HCT116 (cell line): ENCODE data around the gene DNMT3L. TPM values are rescaled to one million over a fixed set of nuclear protein-coding genes. Genes with fewer than 3 reads are reported as not detected.
"Not testable (repeated sequence)": the region's sequence is repeated elsewhere in the genome, so short reads cannot be mapped to it uniquely, and the experiment has no call there.

Experiments
- ATAC-seq: fragments of 200-7000 bp; cut with Tn5 transposase; 2 replicates; pipeline ENCODE4 v1.9.1; 2020; ENCODE audit warnings: mild to moderate bottlenecking, moderate library complexity
- BruUV-seq: library from RNA; stranded (reverse); fragments of 400-500 nt; replicated peaks from 2 replicates; lab custom pipeline; 2021; lab: Mats Ljungman, UMichigan
- CTCF ChIA-PET: fragments of 300-600 bp; sonication (Branson Sonifier 250); formaldehyde crosslinking; loops from one replicate; lab custom pipeline; 2021; ENCODE audit warnings: antibody characterized with exemption; lab: Charles Lee
- POLR2A ChIA-PET: fragments of 300-600, 350-600 bp; sonication (Branson Sonifier 250); formaldehyde crosslinking; loops from one replicate; lab custom pipeline; 2021; ENCODE audit warnings: antibody characterized with exemption; lab: Charles Lee
- RAD21 ChIA-PET, 2 experiments: fragments of 300-600 bp; sonication (Branson Sonifier 250); formaldehyde crosslinking; loops; one replicate each; lab custom pipeline; 2023; ENCODE audit warnings: low total read pairs in 2 of 2; ENCODE audit not compliant: uncharacterized antibody in 2 of 2, unreplicated experiment in 2 of 2, low non-redundant PET in 1 of 2; lab: Charles Lee
- DNase-seq: peaks from one replicate; pipeline ENCODE4 v3.0.0-alpha.2; 2010; ENCODE audit warnings: low read depth, low spot score
- H2AFZ ChIP-seq: fragments of 200-600 bp; shearing (Covaris generic), sonication (generic); 2 replicates; pipeline ENCODE4 v1.6.1; 2017; ENCODE audit warnings: low read depth, mixed run types, mixed read lengths, antibody characterized with exemption, low read length; ENCODE audit not compliant: poor library complexity, severe bottlenecking
- H3K27ac ChIP-seq: 2 replicates; pipeline ENCODE4 v1.5.1; 2012; ENCODE audit warnings: low read depth, low read length
- H3K27me3 ChIP-seq: fragments of 200-600 bp; sonication (generic); 2 replicates; pipeline ENCODE4 v1.6.1; 2016; ENCODE audit warnings: mixed run types, low read length, mixed read lengths; ENCODE audit not compliant: insufficient read depth
- H3K36me3 ChIP-seq, 2 experiments: fragments of 200-500 bp in 1 of 2; fragments of 200-600 bp in 1 of 2; sonication (Bioruptor generic) in 1 of 2; sonication (generic) in 1 of 2; 2 replicates each; pipeline versions ENCODE4 v1.5.1 to v1.6.1; 2014 to 2016; ENCODE audit warnings: low read length in 2 of 2, inconsistent platforms in 1 of 2, mixed read lengths in 1 of 2, mixed run types in 1 of 2; ENCODE audit not compliant: insufficient read depth in 2 of 2, control insufficient read depth in 1 of 2
- H3K4me1 ChIP-seq, 2 experiments: fragments of 200-600 bp in 1 of 2; sonication (generic) in 1 of 2; 2 replicates each; pipeline versions ENCODE4 v1.5.1 to v1.6.1; 2012 to 2017; ENCODE audit warnings: low read length in 2 of 2, inconsistent platforms in 1 of 2, mild to moderate bottlenecking in 1 of 2, mixed read lengths in 1 of 2, mixed run types in 1 of 2, moderate library complexity in 1 of 2; ENCODE audit not compliant: insufficient read depth in 2 of 2, control insufficient read depth in 1 of 2
- H3K4me2 ChIP-seq: fragments of 200-600 bp; sonication (generic); 2 replicates; pipeline ENCODE4 v1.6.1; 2017; ENCODE audit warnings: mixed run types, low read length, mixed read lengths
- H3K4me3 ChIP-seq, 2 experiments: fragments of 200-600 bp in 1 of 2; sonication (generic) in 1 of 2; replicated peaks in 1 of 2; 2 replicates each; pipeline ENCODE4 v1.5.1; 2011 to 2016; ENCODE audit warnings: low read length in 2 of 2, control low read depth in 1 of 2, low read depth in 1 of 2, mild to moderate bottlenecking in 1 of 2, mixed read lengths in 1 of 2, mixed run types in 1 of 2
- H3K79me2 ChIP-seq: fragments of 200-600 bp; sonication (generic); 2 replicates; pipeline ENCODE4 v1.6.1; 2017; ENCODE audit warnings: mild to moderate bottlenecking, mixed run types, low read length, moderate library complexity, mixed read lengths; ENCODE audit not compliant: insufficient read depth
- H3K9ac ChIP-seq: fragments of 200-600 bp; sonication (generic); 2 replicates; pipeline ENCODE4 v1.6.1; 2016; ENCODE audit warnings: low read length, mixed read lengths
- H3K9me2 ChIP-seq: fragments of 200-600 bp; sonication (generic), shearing (Covaris generic); 2 replicates; pipeline ENCODE4 v1.6.1; 2017; ENCODE audit warnings: mixed run types, mild to moderate bottlenecking, moderate library complexity; ENCODE audit not compliant: insufficient read depth
- H3K9me3 ChIP-seq, 2 experiments: fragments of 200-500 bp in 1 of 2; fragments of 200-600 bp in 1 of 2; sonication (Bioruptor generic) in 1 of 2; sonication (generic) in 1 of 2; 2 replicates each; pipeline ENCODE4 v1.6.1; 2014 to 2017; ENCODE audit warnings: low read length in 2 of 2, mixed read lengths in 2 of 2, inconsistent platforms in 1 of 2, low read depth in 1 of 2, mild to moderate bottlenecking in 1 of 2, mixed run types in 1 of 2, moderate library complexity in 1 of 2; ENCODE audit not compliant: control insufficient read depth in 1 of 2, insufficient read depth in 1 of 2
- H4K20me1 ChIP-seq: fragments of 200-600 bp; sonication (generic), shearing (Covaris generic); 2 replicates; pipeline ENCODE4 v1.6.1; 2017; ENCODE audit warnings: mixed run types, mild to moderate bottlenecking, moderate library complexity; ENCODE audit not compliant: insufficient read depth
- intact Hi-C: fragments of 100-400 bp; cut with micrococcal nuclease; formaldehyde crosslinking; loops from 2 replicates; pipeline ENCODE4 v1.10.0; 2022
- total RNA-seq: library from RNA; stranded (reverse); gene quantifications from one replicate; pipeline ENCODE4 v1.2.1, GENCODE V29; 2021; ENCODE audit not compliant: unreplicated experiment

Gene DNMT3L
- total RNA-seq, 1 experiment from 2014 or later = not detected

- BruUV-seq, H3K4me3 ChIP-seq, H3K4me2 ChIP-seq, H3K9ac ChIP-seq, H3K27ac ChIP-seq, DNase-seq, H4K20me1 ChIP-seq, RAD21 ChIA-PET, H3K79me2 ChIP-seq, POLR2A ChIA-PET, H3K9me3 ChIP-seq, H2AFZ ChIP-seq, ATAC-seq, CTCF ChIA-PET, H3K36me3 ChIP-seq, H3K9me2 ChIP-seq, H3K4me1 ChIP-seq, H3K27me3 ChIP-seq, intact Hi-C loops: not testable (repeated sequence)
These were observed 38.4 kb downstream of the DNMT3L start for GRCh38 chr21:44223334-44223733.

- RAD21 ChIA-PET, BruUV-seq, H2AFZ ChIP-seq, H3K4me1 ChIP-seq, H4K20me1 ChIP-seq, H3K9ac ChIP-seq, H3K4me2 ChIP-seq, H3K9me2 ChIP-seq, intact Hi-C loops, H3K36me3 ChIP-seq, ATAC-seq, POLR2A ChIA-PET, H3K27me3 ChIP-seq, H3K9me3 ChIP-seq, H3K27ac ChIP-seq, DNase-seq, H3K79me2 ChIP-seq, CTCF ChIA-PET, H3K4me3 ChIP-seq: not testable (repeated sequence)
These were observed 41.0 kb downstream of the DNMT3L start for GRCh38 chr21:44220674-44221073.

GRCh38 chr21:44218461-44218860 is 43.2 kb downstream of the DNMT3L start:
- DNase-seq, RAD21 ChIA-PET: not testable (repeated sequence)

GRCh38 chr21:44211978-44212377 is 49.7 kb downstream of the DNMT3L start:
- H3K9ac ChIP-seq, H3K4me3 ChIP-seq, H3K4me2 ChIP-seq, H3K9me3 ChIP-seq, POLR2A ChIA-PET, DNase-seq, RAD21 ChIA-PET, H3K27me3 ChIP-seq, H3K4me1 ChIP-seq, ATAC-seq, intact Hi-C loops, H2AFZ ChIP-seq, H3K27ac ChIP-seq, BruUV-seq, H3K79me2 ChIP-seq, H3K9me2 ChIP-seq, H3K36me3 ChIP-seq, H4K20me1 ChIP-seq, CTCF ChIA-PET: not testable (repeated sequence)

More at GRCh38 chr21:44218461-44218860, 43.2 kb downstream of the DNMT3L start:
- H2AFZ ChIP-seq, H3K79me2 ChIP-seq, H3K36me3 ChIP-seq, H4K20me1 ChIP-seq, BruUV-seq, H3K4me2 ChIP-seq, H3K9me2 ChIP-seq, H3K9ac ChIP-seq, CTCF ChIA-PET, H3K4me1 ChIP-seq, POLR2A ChIA-PET, intact Hi-C loops, H3K4me3 ChIP-seq, H3K27ac ChIP-seq, H3K9me3 ChIP-seq, H3K27me3 ChIP-seq, ATAC-seq: not testable (repeated sequence)
